GM18505 (cell line): Measurements from ENCODE around the gene SLC34A3.

ENCODE experiments used
- ATAC-seq: cut with Tn5 transposase; IDR thresholded peaks from one replicate; pipeline ENCODE4 v1.9.1; 2021; ENCODE audit not compliant: unreplicated experiment
- POLR2A ChIP-seq: IDR thresholded peaks from 4 replicates; pipeline ENCODE4 v1.6.1; 2011; ENCODE audit warnings: borderline replicate concordance; ENCODE audit not compliant: insufficient read depth, insufficient read length; ENCODE audit errors: extremely low read depth

SLC34A3 gene

GRCh38 chr9:137224830-137225694, 5.6 kb upstream of the SLC34A3 start, which contains the start of gene CYSRT1:
TSS of gene CYSRT1 (plus strand) at chr9:137225174. CDS start at chr9:137225622, 448 bp downstream.
- TF ChIP-seq POLR2A: no peak
- ATAC-seq: no peak

- no peak for TF ChIP-seq POLR2A
- no peak for ATAC-seq
Observed at GRCh38 chr9:137225699-137226331, 4.9 kb upstream of the SLC34A3 start.

- no peak for ATAC-seq
Observed at GRCh38 chr9:137226338-137227053, 4.2 kb upstream of the SLC34A3 start.

GRCh38 chr9:137227054-137227852, 3.4 kb upstream of the SLC34A3 start, which contains the start of gene RNF224:
TSS of gene RNF224 (plus strand) at chr9:137227502. CDS start at chr9:137228336, 834 bp downstream.
- ATAC-seq: no peak
- TF ChIP-seq POLR2A: no peak

More at GRCh38 chr9:137226338-137227053, 4.2 kb upstream of the SLC34A3 start:
- TF ChIP-seq POLR2A: no peak

- ATAC-seq: no peak
- no peak for TF ChIP-seq POLR2A
Observed at GRCh38 chr9:137227853-137228505, 2.7 kb upstream of the SLC34A3 start.

GRCh38 chr9:137228506-137228967, 2.2 kb upstream of the SLC34A3 start:
- TF ChIP-seq POLR2A: no peak
- no peak for ATAC-seq

GRCh38 chr9:137228968-137229896, 1.5 kb upstream of the SLC34A3 start:
- TF ChIP-seq POLR2A: no peak
- no peak for ATAC-seq

- no peak for ATAC-seq
- no peak for TF ChIP-seq POLR2A
Observed at GRCh38 chr9:137229903-137230704, 597 bp upstream of the SLC34A3 start.

GRCh38 chr9:137231372-137232039, 805 bp downstream of the SLC34A3 start:
- no peak for TF ChIP-seq POLR2A
- ATAC-seq: no peak

- no peak for TF ChIP-seq POLR2A
- no peak for ATAC-seq
Observed at GRCh38 chr9:137232101-137232500, 1.4 kb downstream of the SLC34A3 start.
